Lower leg skin (tissue), 4 donors: ENCODE data around the gene NEB. TPM values are rescaled to one million over a fixed set of nuclear protein-coding genes. Genes with fewer than 3 reads are reported as not detected.

Source experiments
- DNase-seq, 2 donors: peaks; one replicate each; pipeline ENCODE4 v3.0.0-alpha.2; 2019; ENCODE audit warnings: low spot score in 2 of 2
- H3K4me3 ChIP-seq: fragments of 200-600 bp; sonication (generic); 2 replicates; pipeline ENCODE4 v1.5.1; 2017; ENCODE audit warnings: mild to moderate bottlenecking, low read depth; ENCODE audit not compliant: poor library complexity, severe bottlenecking
- CTCF ChIP-seq, 3 donors: fragments of 450-650 bp; IDR thresholded peaks; one replicate each; pipeline ENCODE4 v1.5.1; 2016; ENCODE audit warnings: antibody characterized with exemption in 3 of 3, mild to moderate bottlenecking in 3 of 3, moderate library complexity in 2 of 3
- POLR2A ChIP-seq, 2 donors: fragments of 450-650 bp; IDR thresholded peaks; one replicate each; pipeline ENCODE4 v1.6.1; 2016 to 2017; ENCODE audit warnings: antibody characterized with exemption in 2 of 2, mild to moderate bottlenecking in 1 of 2, moderate library complexity in 1 of 2
- WGBS, 2 donors: methylation state at CpG; one replicate each; pipeline ENCODE4 v1.1.5; 2018; 5-methylcytosine and 5-hydroxymethylcytosine counted together
- intact Hi-C: fragments of 100-400 bp; cut with DNase I; formaldehyde crosslinking; loops from one replicate; pipeline ENCODE4 v1.15.0; 2023; ENCODE audit warnings: low total_unique reads
- total RNA-seq, 4 donors: library from RNA; depleted of rRNA; stranded (reverse); fragments of >200 nt; gene quantifications; one replicate each; pipeline ENCODE4 v1.1.0, GENCODE V29; 2016

Gene NEB
- total RNA-seq, 4 donors from 2014 or later: 4.7 to 15.6 (median 6.9) TPM

GRCh38 chr2:151670346-151670745, 63.9 kb downstream of the NEB start:
- 89% methylated on average over 7 of the region's 7 CpGs for WGBS, 2 donors

GRCh38 chr2:151669585-151670081, 64.6 kb downstream of the NEB start:
- no peak for TF ChIP-seq CTCF (IDR thresholded peaks at IDR 0.05)
- no peak for TF ChIP-seq POLR2A (IDR thresholded peaks at IDR 0.05)
- no peak for DNase-seq
- 45 to 60% methylated on average over 6 of the region's 6 CpGs for WGBS, 2 donors
- H3K4me3 ChIP-seq: no peak overlapping the region
- intact Hi-C loops: no loop called here

More at GRCh38 chr2:151670346-151670745, 63.9 kb downstream of the NEB start:
- intact Hi-C loops: no loop called here
- no peak overlapping the region for H3K4me3 ChIP-seq
- TF ChIP-seq CTCF (IDR thresholded peaks at IDR 0.05) (no peak), POLR2A (IDR thresholded peaks at IDR 0.05) (no peak)
- no peak for DNase-seq

GRCh38 chr2:151668737-151669136, 65.5 kb downstream of the NEB start:
- no peak for TF ChIP-seq POLR2A (IDR thresholded peaks at IDR 0.05)
- no peak for TF ChIP-seq CTCF (IDR thresholded peaks at IDR 0.05)
- DNase-seq: no peak
- H3K4me3 ChIP-seq: no peak overlapping the region
- intact Hi-C loops: no loop called here
- 93 to 97% methylated on average over 5 of the region's 5 CpGs for WGBS, 2 donors

GRCh38 chr2:151665959-151666358, 68.3 kb downstream of the NEB start:
- no peak overlapping the region for H3K4me3 ChIP-seq
- DNase-seq: no peak
- intact Hi-C loops: no loop called here
- 89 to 93% methylated on average over 3 of the region's 3 CpGs for WGBS, 2 donors
- TF ChIP-seq CTCF (IDR thresholded peaks at IDR 0.05): no peak
- TF ChIP-seq POLR2A (IDR thresholded peaks at IDR 0.05): no peak

GRCh38 chr2:151664520-151664919, 69.8 kb downstream of the NEB start:
- TF ChIP-seq CTCF (IDR thresholded peaks at IDR 0.05): no peak
- no peak for TF ChIP-seq POLR2A (IDR thresholded peaks at IDR 0.05)
- intact Hi-C loops: no loop called here
- H3K4me3 ChIP-seq: no peak overlapping the region
- WGBS, 2 donors: 77 to 89% methylated on average over 1 of the region's 1 CpG
- no peak for DNase-seq

GRCh38 chr2:151661625-151662024, 72.7 kb downstream of the NEB start:
- H3K4me3 ChIP-seq: no peak overlapping the region
- WGBS, 2 donors: 77 to 80% methylated on average over 2 of the region's 2 CpGs
- intact Hi-C loops: no loop called here
- DNase-seq: no peak
- TF ChIP-seq POLR2A (IDR thresholded peaks at IDR 0.05) (no peak), CTCF (IDR thresholded peaks at IDR 0.05) (no peak)
